H9 (cell line): ENCODE results near the gene YOD1. TPM values are rescaled to one million over a fixed set of nuclear protein-coding genes. Genes with fewer than 3 reads are reported as not detected.
A peak's percentile ranks its signal among the peaks of the same experiment; 100 is the strongest.

Experiments used
- DNase-seq: peaks from one replicate; pipeline ENCODE4 v3.0.0-alpha.2; 2017
- H2AFZ ChIP-seq: one replicate; pipeline ENCODE4 v1.6.1; 2013; ENCODE audit warnings: mild to moderate bottlenecking, low read length, control low read depth, moderate library complexity
- H2AK5ac ChIP-seq: 2 replicates; pipeline ENCODE4 v1.6.1; 2013; ENCODE audit warnings: low read length, control low read depth, mixed read lengths; ENCODE audit not compliant: insufficient read length
- H2BK120ac ChIP-seq: one replicate; pipeline ENCODE4 v1.6.1; 2013; ENCODE audit warnings: low read depth, mild to moderate bottlenecking, low read length, control low read depth, inconsistent platforms; ENCODE audit not compliant: poor library complexity, severe bottlenecking
- H2BK12ac ChIP-seq: 2 replicates; pipeline ENCODE4 v1.6.1; 2013; ENCODE audit warnings: low read length, control low read depth, mixed read lengths, low read depth; ENCODE audit not compliant: insufficient read length
- H2BK15ac ChIP-seq: 2 replicates; pipeline ENCODE4 v1.6.1; 2013; ENCODE audit warnings: low read depth, low read length, control low read depth
- H2BK20ac ChIP-seq: one replicate; pipeline ENCODE4 v1.6.1; 2013; ENCODE audit warnings: low read depth, mild to moderate bottlenecking, low read length, control low read depth, inconsistent platforms; ENCODE audit not compliant: poor library complexity, severe bottlenecking
- H2BK5ac ChIP-seq: 2 replicates; pipeline ENCODE4 v1.6.1; 2013; ENCODE audit warnings: low read length, control low read depth, mixed read lengths; ENCODE audit not compliant: insufficient read length
- H3K14ac ChIP-seq: 2 replicates; pipeline ENCODE4 v1.6.1; 2013; ENCODE audit warnings: low read length, control low read depth; ENCODE audit not compliant: insufficient read depth
- H3K18ac ChIP-seq: 2 replicates; pipeline ENCODE4 v1.6.1; 2013; ENCODE audit warnings: low read depth, mild to moderate bottlenecking, mixed read lengths, low read length, control low read depth; ENCODE audit not compliant: insufficient read length
- H3K23ac ChIP-seq: 2 replicates; pipeline ENCODE4 v1.6.1; 2013; ENCODE audit warnings: low read length, control low read depth, mixed read lengths, low read depth; ENCODE audit not compliant: insufficient read length
- H3K23me2 ChIP-seq: 2 replicates; pipeline ENCODE4 v1.6.1; 2013; ENCODE audit warnings: low read depth, mild to moderate bottlenecking, mixed read lengths, low read length, control low read depth; ENCODE audit not compliant: insufficient read length, poor library complexity, severe bottlenecking
- H3K27ac ChIP-seq: 2 replicates; pipeline ENCODE4 v1.5.1; 2013; ENCODE audit warnings: low read length, control low read depth, mixed read lengths, low read depth; ENCODE audit not compliant: insufficient read length
- H3K27me3 ChIP-seq: 2 replicates; pipeline ENCODE4 v1.6.1; 2013; ENCODE audit warnings: low read length, control low read depth, inconsistent platforms; ENCODE audit not compliant: insufficient read depth
- H3K4ac ChIP-seq: 2 replicates; pipeline ENCODE4 v1.6.1; 2013; ENCODE audit warnings: low read depth, mild to moderate bottlenecking, control low read depth, inconsistent platforms, low read length, moderate library complexity
- H3K4me1 ChIP-seq: 2 replicates; pipeline ENCODE4 v1.6.1; 2013; ENCODE audit warnings: low read length, control low read depth, inconsistent platforms; ENCODE audit not compliant: insufficient read depth
- H3K4me2 ChIP-seq: 2 replicates; pipeline ENCODE4 v1.6.1; 2013; ENCODE audit warnings: low read length, control low read depth, mixed read lengths; ENCODE audit not compliant: insufficient read length, insufficient read depth
- H3K56ac ChIP-seq: 2 replicates; pipeline ENCODE4 v1.6.1; 2013; ENCODE audit warnings: low read depth, mild to moderate bottlenecking, mixed read lengths, low read length, control low read depth; ENCODE audit not compliant: insufficient read length
- H3K79me1 ChIP-seq: 2 replicates; pipeline ENCODE4 v1.6.1; 2013; ENCODE audit warnings: low read depth, mild to moderate bottlenecking, moderate library complexity, low read length, control low read depth, inconsistent platforms; ENCODE audit not compliant: insufficient read depth, poor library complexity, severe bottlenecking
- H3K79me2 ChIP-seq: 2 replicates; pipeline ENCODE4 v1.6.1; 2013; ENCODE audit warnings: low read length, control low read depth, inconsistent platforms; ENCODE audit not compliant: insufficient read depth
- H3K9ac ChIP-seq: 2 replicates; pipeline ENCODE4 v1.6.1; 2013; ENCODE audit warnings: low read length, control low read depth, mixed read lengths; ENCODE audit not compliant: insufficient read length; ENCODE audit errors: extremely low read depth
- H3K9me3 ChIP-seq: one replicate; pipeline ENCODE4 v1.6.1; 2013; ENCODE audit warnings: low read depth, low read length, inconsistent platforms; ENCODE audit not compliant: control insufficient read depth
- H3T11ph ChIP-seq: one replicate; pipeline ENCODE4 v1.6.1; 2013; ENCODE audit warnings: mild to moderate bottlenecking, low read length, control low read depth, inconsistent platforms
- H4K20me1 ChIP-seq: one replicate; pipeline ENCODE4 v1.6.1; 2013; ENCODE audit not compliant: control insufficient read depth, insufficient read length, insufficient read depth
- H4K5ac ChIP-seq: 2 replicates; pipeline ENCODE4 v1.6.1; 2013; ENCODE audit warnings: low read depth, mild to moderate bottlenecking, mixed read lengths, low read length, control low read depth; ENCODE audit not compliant: insufficient read length
- H4K8ac ChIP-seq: replicated peaks from 2 replicates; pipeline ENCODE4 v1.6.1; 2013; ENCODE audit warnings: low read length, control low read depth, mixed read lengths, low read depth; ENCODE audit not compliant: insufficient read length
- H4K91ac ChIP-seq: 2 replicates; pipeline ENCODE4 v1.6.1; 2013; ENCODE audit warnings: low read depth, mild to moderate bottlenecking, moderate library complexity, mixed read lengths, low read length, control low read depth; ENCODE audit not compliant: insufficient read length
- H3K27ac Mint-ChIP-seq, 3 experiments: 2 replicates in 2 of 3; 3 replicates in 1 of 3; pipeline ENCODE4 v1.8.0; 2020 to 2021; ENCODE audit warnings: mixed read lengths in 3 of 3, mild to moderate bottlenecking in 1 of 3, moderate library complexity in 1 of 3
- H3K27me3 Mint-ChIP-seq: 2 replicates; pipeline ENCODE4 v1.8.0; 2021; ENCODE audit warnings: low read depth, mild to moderate bottlenecking, moderate library complexity, mixed read lengths
- H3K36me3 Mint-ChIP-seq, 3 experiments: 2 replicates in 2 of 3; 3 replicates in 1 of 3; pipeline ENCODE4 v1.8.0; 2020 to 2021; ENCODE audit warnings: low read depth in 3 of 3, mixed read lengths in 3 of 3; ENCODE audit not compliant: insufficient read depth in 1 of 3
- H3K4me1 Mint-ChIP-seq, 2 experiments: 2 replicates each; pipeline ENCODE4 v1.8.0; 2020; ENCODE audit warnings: mixed read lengths in 2 of 2
- H3K4me3 Mint-ChIP-seq, 2 experiments: 2 replicates in 1 of 2; 3 replicates in 1 of 2; pipeline ENCODE4 v1.8.0; 2020 to 2021; ENCODE audit warnings: mild to moderate bottlenecking in 2 of 2, mixed read lengths in 2 of 2, moderate library complexity in 1 of 2
- H3K9me3 Mint-ChIP-seq, 2 experiments: 2 replicates in 1 of 2; 3 replicates in 1 of 2; pipeline ENCODE4 v1.8.0; 2020; ENCODE audit warnings: mild to moderate bottlenecking in 2 of 2, mixed read lengths in 2 of 2, moderate library complexity in 1 of 2
- CTCF ChIP-seq: fragments of 200-600 bp; sonication (generic); conservative IDR thresholded peaks from 3 replicates; pipeline ENCODE4 v1.8.0; 2021; ENCODE audit warnings: antibody characterized with exemption, mild to moderate bottlenecking
- WGBS: extraction: QIAGEN DNeasy Blood & Tissue Kit; methylation state at CpG from one replicate; pipeline ENCODE4 v1.1.7; 2013; ENCODE audit warnings: missing lambda C conversion rate, low lambda C conversion rate, mixed read lengths; ENCODE audit not compliant: insufficient read length; ENCODE audit errors: extremely low coverage; 5-methylcytosine and 5-hydroxymethylcytosine counted together
- total RNA-seq: library from RNA; stranded (reverse); gene quantifications from 2 replicates; pipeline ENCODE4 v1.2.1, GENCODE V29; 2021

The YOD1 gene
- total RNA-seq, 1 experiment from 2014 or later = 8.6 TPM

GRCh38 chr1:207001492-207002245, 49.3 kb downstream of the YOD1 start:
- Mint-ChIP-seq H3K9me3 (no peaks in the 10 kb centered on the region), H3K27ac (peak overlapping the region in 1 of 3 experiments; percentile 60; a peak in 1 of 7 replicates)

More at GRCh38 chr1:207001492-207002245, 49.3 kb downstream of the YOD1 start:
- Histone ChIP-seq H2BK15ac (no peak overlapping the region), H2BK20ac (no peak overlapping the region), H2BK5ac (no peak overlapping the region), H3K4me1 (no peaks in the 10 kb centered on the region), H2BK12ac (no peak overlapping the region), H3K9ac (no peak overlapping the region), H3K23ac (no peak overlapping the region), H2AK5ac (no peak overlapping the region), H2AFZ (no peak overlapping the region), H2BK120ac (no peak overlapping the region), H3T11ph (no peak overlapping the region), H3K18ac (no peak overlapping the region), H4K5ac (no peak overlapping the region), H3K56ac (no peak overlapping the region), H3K79me2 (no peaks in the 10 kb centered on the region), H3K14ac (no peak overlapping the region), H3K79me1 (no peaks in the 10 kb centered on the region), H3K9me3 (no peaks in the 10 kb centered on the region), H3K4ac (no peak overlapping the region), H4K8ac (no peak overlapping the region), H3K4me2 (no peak overlapping the region), H4K20me1 (no peaks in the 10 kb centered on the region), H3K23me2 (no peaks in the 10 kb centered on the region), H4K91ac (no peak overlapping the region), H3K27ac (no peak overlapping the region), H3K27me3 (no peaks in the 10 kb centered on the region)
- no peak for TF ChIP-seq CTCF
- no peaks in the 10 kb centered on the region for H3K36me3 Mint-ChIP-seq
- H3K4me1 Mint-ChIP-seq = peaks cover 15 to 21% of the 10 kb centered on the region in 2 experiments
- no peak overlapping the region for H3K4me3 Mint-ChIP-seq
- peaks cover 9% of the 10 kb centered on the region for H3K27me3 Mint-ChIP-seq
- DNase-seq = no peak
- no CpG with 5 or more reads among the region's 5 CpGs for WGBS
